HepG2 (cell line): ENCODE measurements around the gene PRDM15. TPM values are rescaled to one million over a fixed set of nuclear protein-coding genes. Genes with fewer than 3 reads are reported as not detected.

ENCODE experiments used
- GTF2F1 ChIP-seq: fragments of 150-350 bp; IDR thresholded peaks from 2 replicates; pipeline ENCODE4 v1.6.1; 2014; ENCODE audit warnings: low read length
- HHEX ChIP-seq: IDR thresholded peaks from 2 replicates; pipeline ENCODE4 v1.6.1; 2016; ENCODE audit warnings: control low read depth
- TCF7 ChIP-seq: sonication (generic); IDR thresholded peaks from 2 replicates; pipeline ENCODE4 v1.6.1; 2016; ENCODE audit warnings: antibody characterized with exemption, low read depth
- THRA ChIP-seq: sonication (generic); formaldehyde crosslinking; IDR thresholded peaks from 2 replicates; pipeline ENCODE4 v1.4.0; 2020; ENCODE audit warnings: missing genetic modification reagents, borderline replicate concordance
- ZBTB40 ChIP-seq, 2 experiments: fragments of 450-650 bp in 1 of 2; sonication (generic) in 1 of 2; formaldehyde crosslinking in 1 of 2; IDR thresholded peaks; 2 replicates each; pipeline versions ENCODE4 v1.6.1 to v1.8.0; 2016 to 2022; ENCODE audit warnings: antibody characterized with exemption in 1 of 2, mild to moderate bottlenecking in 1 of 2, missing genetic modification reagents in 1 of 2
- ZNF543 ChIP-seq: sonication (generic); formaldehyde crosslinking; IDR thresholded peaks from 2 replicates; pipeline ENCODE4 v1.4.0; 2020; ENCODE audit warnings: mild to moderate bottlenecking, missing genetic modification reagents
- ZNF607 ChIP-seq: sonication (generic); formaldehyde crosslinking; IDR thresholded peaks from 2 replicates; pipeline ENCODE4 v1.5.1; 2020; ENCODE audit warnings: missing genetic modification reagents, mild to moderate bottlenecking, borderline replicate concordance
- ZNF652 ChIP-seq: IDR thresholded peaks from 2 replicates; pipeline ENCODE4 v1.6.1; 2016; ENCODE audit warnings: low read depth, borderline replicate concordance
- ZSCAN9 ChIP-seq: IDR thresholded peaks from 2 replicates; pipeline ENCODE4 v1.6.1; 2016; ENCODE audit warnings: borderline replicate concordance
- polyA plus RNA-seq, 8 experiments: library from polyadenylated mRNA; depleted of rRNA in 3 of 8; stranded (reverse) in 7 of 8; unstranded in 1 of 8; fragments of >200 nt; fragmentation: Illumina TruSeq in 4 of 8; extraction: Trizol in 4 of 8; gene quantifications; 2 replicates each; pipeline versions ENCODE4 v1.2.1 to v1.2.3, GENCODE V29; 2011 to 2016; ENCODE audit warnings: low read depth in 4 of 8, missing spikeins in 1 of 8, mixed read lengths in 1 of 8; ENCODE audit not compliant: insufficient read depth in 1 of 8
- total RNA-seq, 5 experiments: library from RNA; depleted of rRNA; stranded (reverse); fragments of >200 nt; fragmentation: Illumina TruSeq; extraction: Trizol; gene quantifications; 2 replicates each; pipeline ENCODE4 v1.2.3, GENCODE V29; 2016; ENCODE audit warnings: low read depth in 1 of 5
- TF ChIP-seq, protein P1 (sequence below): sonication (generic); formaldehyde crosslinking; IDR thresholded peaks from 2 replicates; pipeline ENCODE4 v1.4.0; 2020; ENCODE audit warnings: mild to moderate bottlenecking, missing genetic modification reagents
- TF ChIP-seq, protein P2 (sequence below): sonication (generic); formaldehyde crosslinking; IDR thresholded peaks from 2 replicates; pipeline ENCODE4 v1.4.0; 2020; ENCODE audit warnings: mild to moderate bottlenecking, missing genetic modification reagents

The PRDM15 gene
- total and polyA plus RNA-seq, 2 of the 13 experiments (the other 11 are each of a cell fraction or from before 2014, with no cell fraction given), result 4.0 to 6.9 TPM

- TF ChIP-seq, protein P1, sequence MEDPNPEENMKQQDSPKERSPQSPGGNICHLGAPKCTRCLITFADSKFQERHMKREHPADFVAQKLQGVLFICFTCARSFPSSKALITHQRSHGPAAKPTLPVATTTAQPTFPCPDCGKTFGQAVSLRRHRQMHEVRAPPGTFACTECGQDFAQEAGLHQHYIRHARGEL, result no peak
- TF ChIP-seq ZNF543 (CRISPR knock-in tag) (no peak), ZSCAN9 (CRISPR knock-in tag) (no peak), TCF7 (no peak), ZNF652 (peak; percentile 90), THRA (no peak), HHEX (no peak), GTF2F1 (no peak), ZNF607 (CRISPR knock-in tag) (no peak), ZBTB40 (IDR thresholded peaks at IDR 0.05) (no peak), ZBTB40 (CRISPR knock-in tag; IDR thresholded peaks at IDR 0.05) (no peak)
- TF ChIP-seq, protein P2, sequence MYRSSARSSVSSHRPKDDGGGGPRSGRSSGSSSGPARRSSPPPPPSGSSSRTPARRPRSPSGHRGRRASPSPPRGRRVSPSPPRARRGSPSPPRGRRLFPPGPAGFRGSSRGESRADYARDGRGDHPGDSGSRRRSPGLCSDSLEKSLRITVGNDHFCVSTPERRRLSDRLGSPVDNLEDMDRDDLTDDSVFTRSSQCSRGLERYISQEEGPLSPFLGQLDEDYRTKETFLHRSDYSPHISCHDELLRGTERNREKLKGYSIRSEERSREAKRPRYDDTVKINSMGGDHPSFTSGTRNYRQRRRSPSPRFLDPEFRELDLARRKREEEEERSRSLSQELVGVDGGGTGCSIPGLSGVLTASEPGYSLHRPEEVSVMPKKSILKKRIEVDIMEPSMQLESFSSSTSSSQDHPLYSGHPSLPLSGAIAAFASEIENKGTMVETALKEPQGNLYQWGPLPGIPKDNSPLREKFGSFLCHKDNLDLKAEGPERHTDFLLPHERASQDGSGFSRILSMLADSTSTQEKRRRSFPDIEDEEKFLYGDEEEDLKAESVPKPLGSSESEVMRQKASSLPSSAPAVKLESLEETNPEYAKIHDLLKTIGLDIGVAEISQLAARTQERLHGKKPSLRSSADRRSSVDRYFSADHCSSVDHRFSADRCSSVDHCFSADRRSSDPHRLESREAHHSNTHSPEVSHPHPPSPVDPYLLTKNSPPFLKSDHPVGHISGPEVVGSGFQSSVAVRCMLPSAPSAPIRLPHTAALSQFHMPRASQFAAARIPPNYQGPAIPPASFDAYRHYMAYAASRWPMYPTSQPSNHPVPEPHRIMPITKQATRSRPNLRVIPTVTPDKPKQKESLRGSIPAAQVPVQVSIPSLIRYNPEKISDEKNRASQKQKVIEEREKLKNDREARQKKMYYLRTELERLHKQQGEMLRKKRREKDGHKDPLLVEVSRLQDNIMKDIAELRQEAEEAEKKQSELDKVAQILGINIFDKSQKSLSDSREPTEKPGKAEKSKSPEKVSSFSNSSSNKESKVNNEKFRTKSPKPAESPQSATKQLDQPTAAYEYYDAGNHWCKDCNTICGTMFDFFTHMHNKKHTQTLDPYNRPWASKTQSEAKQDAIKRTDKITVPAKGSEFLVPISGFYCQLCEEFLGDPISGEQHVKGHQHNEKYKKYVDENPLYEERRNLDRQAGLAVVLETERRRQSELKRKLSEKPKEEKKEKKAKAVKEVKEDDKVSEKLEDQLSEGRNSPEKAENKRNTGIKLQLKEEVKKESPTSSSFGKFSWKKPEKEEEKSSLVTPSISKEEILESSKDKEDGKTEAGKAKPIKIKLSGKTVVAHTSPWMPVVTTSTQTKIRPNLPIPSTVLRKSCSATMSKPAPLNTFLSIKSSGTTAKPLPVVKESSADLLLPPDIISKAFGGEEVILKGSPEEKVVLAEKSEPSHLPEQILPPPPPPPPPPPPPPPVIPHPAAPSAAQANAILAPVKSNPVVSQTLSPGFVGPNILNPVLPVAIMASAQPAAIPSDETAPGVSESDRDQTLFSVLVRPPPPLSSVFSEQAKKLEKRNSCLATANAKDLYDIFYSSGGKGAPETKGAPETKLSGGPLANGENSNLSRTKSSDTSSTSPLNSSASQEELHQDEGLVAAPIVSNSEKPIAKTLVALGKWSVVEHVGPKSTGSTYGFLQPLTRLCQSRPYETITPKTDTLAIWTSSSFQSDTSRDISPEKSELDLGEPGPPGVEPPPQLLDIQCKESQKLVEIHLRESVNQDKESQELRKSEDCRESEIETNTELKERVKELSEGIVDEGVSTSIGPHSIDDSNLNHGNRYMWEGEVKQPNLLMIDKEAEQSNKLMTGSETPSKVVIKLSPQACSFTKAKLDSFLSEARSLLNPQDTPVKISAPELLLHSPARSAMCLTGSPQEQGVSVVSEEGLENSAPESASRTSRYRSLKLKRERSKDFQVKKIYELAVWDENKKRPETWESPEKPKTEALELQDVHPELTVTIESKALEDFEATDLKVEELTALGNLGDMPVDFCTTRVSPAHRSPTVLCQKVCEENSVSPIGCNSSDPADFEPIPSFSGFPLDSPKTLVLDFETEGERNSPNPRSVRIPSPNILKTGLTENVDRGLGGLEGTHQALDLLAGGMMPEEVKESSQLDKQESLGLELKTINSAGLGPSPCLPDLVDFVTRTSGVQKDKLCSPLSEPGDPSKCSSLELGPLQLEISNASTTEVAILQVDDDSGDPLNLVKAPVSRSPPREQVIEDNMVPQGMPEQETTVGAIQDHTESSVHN (CRISPR knock-in tag), result no peak
Measured at GRCh38 chr21:41786509-41786987, 92.6 kb downstream of the PRDM15 start (continued).
